ENCODE data around the gene PHACTR1.

GRCh38 chr6:13315896-13316295 lies 599.3 kb downstream of the PHACTR1 start:
- no peak for TF ChIP-seq CTCF (IDR thresholded peaks at IDR 0.05)
- no peak for TF ChIP-seq POLR2A (IDR thresholded peaks at IDR 0.05)

All from prostate gland (tissue), 2 donors.